DOHH2 (cell line): Measurements from ENCODE around the gene FGF11.

ENCODE experiments used
- H3F3A ChIP-seq: fragments of 200-600 bp; sonication (generic), shearing (Covaris generic); 2 replicates; pipeline ENCODE4 v1.6.0; 2016; ENCODE audit warnings: antibody characterized with exemption, mild to moderate bottlenecking; ENCODE audit not compliant: control insufficient read depth, insufficient read depth
- H3K27ac ChIP-seq: fragments of 200-600 bp; sonication (generic); 2 replicates; pipeline ENCODE4 v1.5.1; 2014; ENCODE audit warnings: low read depth, mild to moderate bottlenecking, low read length, moderate library complexity
- H3K27me3 ChIP-seq: fragments of 200-600 bp; sonication (generic); 2 replicates; pipeline ENCODE4 v1.6.1; 2014; ENCODE audit warnings: mild to moderate bottlenecking, low read length, mixed read lengths; ENCODE audit not compliant: control insufficient read depth
- H3K36me3 ChIP-seq: fragments of 200-600 bp; sonication (generic); 2 replicates; pipeline ENCODE4 v1.6.1; 2014; ENCODE audit warnings: mild to moderate bottlenecking, low read length, moderate library complexity, mixed read lengths; ENCODE audit not compliant: control insufficient read depth
- H3K4me1 ChIP-seq: fragments of 200-600 bp; sonication (generic); 2 replicates; pipeline ENCODE4 v1.6.1; 2014; ENCODE audit warnings: mild to moderate bottlenecking, low read length, mixed read lengths; ENCODE audit not compliant: control insufficient read depth
- H3K4me2 ChIP-seq: fragments of 200-600 bp; sonication (generic); 2 replicates; pipeline ENCODE4 v1.6.0; 2014; ENCODE audit warnings: mild to moderate bottlenecking, low read length, moderate library complexity
- H3K4me3 ChIP-seq: fragments of 200-600 bp; sonication (generic); 2 replicates; pipeline ENCODE4 v1.5.1; 2014; ENCODE audit warnings: mild to moderate bottlenecking, low read length, mixed read lengths
- H3K79me2 ChIP-seq: fragments of 200-600 bp; sonication (generic); 2 replicates; pipeline ENCODE4 v1.6.1; 2014; ENCODE audit warnings: mild to moderate bottlenecking, low read length, mixed read lengths; ENCODE audit not compliant: control insufficient read depth
- H3K9me2 ChIP-seq: fragments of 200-600 bp; sonication (generic); replicated peaks from 2 replicates; pipeline ENCODE4 v1.6.1; 2014; ENCODE audit warnings: mild to moderate bottlenecking, low read length, mixed read lengths; ENCODE audit not compliant: control insufficient read depth
- H3K9me3 ChIP-seq: fragments of 200-600 bp; sonication (generic); 2 replicates; pipeline ENCODE4 v1.6.1; 2014; ENCODE audit warnings: antibody characterized with exemption, low read length, mixed read lengths; ENCODE audit not compliant: control insufficient read depth, insufficient read depth
- H4K20me1 ChIP-seq: fragments of 200-600 bp; sonication (generic); 2 replicates; pipeline ENCODE4 v1.6.0; 2014; ENCODE audit warnings: low read depth, mild to moderate bottlenecking, antibody characterized with exemption, low read length, moderate library complexity; ENCODE audit not compliant: control insufficient read depth, insufficient read depth
- CTCF ChIP-seq: fragments of 200-600 bp; sonication (generic); IDR thresholded peaks from one replicate; pipeline ENCODE4 v1.5.1; 2014; ENCODE audit warnings: antibody characterized with exemption, mild to moderate bottlenecking, low read depth, low read length; ENCODE audit not compliant: poor library complexity, severe bottlenecking
- EZH2phosphoT487 ChIP-seq: fragments of 200-600 bp; sonication (generic); IDR thresholded peaks from 2 replicates; pipeline ENCODE4 v1.6.1; 2017; ENCODE audit warnings: borderline replicate concordance, mild to moderate bottlenecking, antibody characterized with exemption, low read length, moderate library complexity, mixed read lengths

FGF11 gene

GRCh38 chr17:7439462-7440112 lies at the start of gene FGF11:
Gene FGF11, plus strand, starts transcription at chr17:7439512. Its CDS starts 109 bp downstream, at chr17:7439621.
- H3K4me1 ChIP-seq: peaks cover 52% of the 10 kb centered on the region
- peak within 1 kb of the TSS; percentile 68 for H3K4me3 ChIP-seq

GRCh38 chr17:7389924-7390910 lies 49.1 kb upstream of the FGF11 start:
- no peak overlapping the region for H3K27ac ChIP-seq
- peaks cover 4% of the 10 kb centered on the region; the same call in 1 of the 2 replicates for H3F3A ChIP-seq
- H3K27me3 ChIP-seq: no peaks in the 10 kb centered on the region
- no peaks in the 10 kb centered on the region for H3K36me3 ChIP-seq
- H3K4me1 ChIP-seq: peaks cover 13% of the 10 kb centered on the region
- TF ChIP-seq EZH2phosphoT487 (no peak), CTCF (no peak)
- peaks cover 6% of the 10 kb centered on the region; the same call in 1 of the 2 replicates for H3K79me2 ChIP-seq
- H3K4me2 ChIP-seq: no peak overlapping the region
- H4K20me1 ChIP-seq: no peaks in the 10 kb centered on the region
- no peaks in the 10 kb centered on the region for H3K9me2 ChIP-seq
- H3K4me3 ChIP-seq: no peak overlapping the region
- no peaks in the 10 kb centered on the region for H3K9me3 ChIP-seq

More at GRCh38 chr17:7439462-7440112, at the start of gene FGF11:
- H3K4me2 ChIP-seq: peak within 1 kb of the TSS; percentile 94
- no peaks in the 10 kb centered on the region for H3K36me3 ChIP-seq
- no peaks in the 10 kb centered on the region for H3K9me3 ChIP-seq
- H4K20me1 ChIP-seq: peaks cover 5% of the 10 kb centered on the region; the same call in 1 of the 2 replicates
- peaks cover 10% of the 10 kb centered on the region for H3K79me2 ChIP-seq
- no peaks in the 10 kb centered on the region for H3K9me2 ChIP-seq
- H3K27me3 ChIP-seq: peaks cover 48% of the 10 kb centered on the region
- H3K27ac ChIP-seq: no peak within 1 kb of the TSS
- peak; percentile 39; the same call in 1 of the 2 replicates for TF ChIP-seq EZH2phosphoT487
- no peak for TF ChIP-seq CTCF
- no peaks in the 10 kb centered on the region for H3F3A ChIP-seq

- Histone ChIP-seq H3K4me3 (no peak overlapping the region), H3F3A (peaks cover 4% of the 10 kb centered on the region; the same call in 1 of the 2 replicates), H3K4me1 (peaks cover 14% of the 10 kb centered on the region), H4K20me1 (no peaks in the 10 kb centered on the region), H3K9me2 (no peaks in the 10 kb centered on the region), H3K36me3 (no peaks in the 10 kb centered on the region), H3K27me3 (no peaks in the 10 kb centered on the region), H3K27ac (no peak overlapping the region), H3K4me2 (no peak overlapping the region), H3K79me2 (peaks cover 6% of the 10 kb centered on the region; the same call in 1 of the 2 replicates), H3K9me3 (no peaks in the 10 kb centered on the region)
- TF ChIP-seq EZH2phosphoT487: no peak
- no peak for TF ChIP-seq CTCF
Measured at GRCh38 chr17:7391307-7391706, 48.0 kb upstream of the FGF11 start.
